DMS114 treated with DMSO at 0.1 percent for 48 hours (cell line): ENCODE measurements around the gene FAM135A.
"Not testable (repeated sequence)": the region's sequence is repeated elsewhere in the genome, so short reads cannot be mapped to it uniquely, and the experiment has no call there.

Experiments
- DNase-seq: peaks from one replicate; lab custom pipeline; 2025; ENCODE audit not compliant: unreplicated experiment; lab: John Stamatoyannopoulos, UW

FAM135A gene

GRCh38 chr6:70537266-70537665 lies 124.0 kb downstream of the FAM135A start:
- no peak for DNase-seq

- DNase-seq, result no peak
Observed at GRCh38 chr6:70538376-70538775, 125.1 kb downstream of the FAM135A start.

- peak; percentile 38 for DNase-seq
Observed at GRCh38 chr6:70547313-70547712, 134.0 kb downstream of the FAM135A start.

- no peak for DNase-seq
Observed at GRCh38 chr6:70547905-70548304, 134.6 kb downstream of the FAM135A start.

- DNase-seq, result no peak
Observed at GRCh38 chr6:70549327-70549726, 136.0 kb downstream of the FAM135A start.

- DNase-seq, result no peak
Observed at GRCh38 chr6:70551566-70551965, 138.3 kb downstream of the FAM135A start.

GRCh38 chr6:70552286-70552940 lies 139.1 kb downstream of the FAM135A start:
- not testable (repeated sequence) for DNase-seq

GRCh38 chr6:70552974-70553373 lies 139.7 kb downstream of the FAM135A start:
- no peak for DNase-seq

GRCh38 chr6:70557998-70558397 lies 144.7 kb downstream of the FAM135A start:
- DNase-seq, result no peak

GRCh38 chr6:70562401-70562800 lies 149.1 kb downstream of the FAM135A start:
- not testable (repeated sequence) for DNase-seq

- no peak for DNase-seq
Observed at GRCh38 chr6:70563530-70563929, 150.2 kb downstream of the FAM135A start.

- peak; percentile 70 for DNase-seq
Observed at GRCh38 chr6:70566751-70567382, 153.6 kb downstream of the FAM135A start, which contains the start of gene SDHAF4. TSS of gene SDHAF4 (plus strand) at chr6:70566930. CDS start at chr6:70566941, 11 bp downstream.

GRCh38 chr6:70574643-70575042 lies 161.3 kb downstream of the FAM135A start:
- DNase-seq, result no peak

- no peak for DNase-seq
Observed at GRCh38 chr6:70575899-70576495, 162.7 kb downstream of the FAM135A start.

GRCh38 chr6:70586114-70586513 lies 172.8 kb downstream of the FAM135A start:
- no peak for DNase-seq

GRCh38 chr6:70590400-70590799 lies 177.1 kb downstream of the FAM135A start:
- DNase-seq, result no peak

GRCh38 chr6:70592391-70593117 lies 179.2 kb downstream of the FAM135A start:
- DNase-seq, result no peak

- DNase-seq, result no peak
Observed at GRCh38 chr6:70593118-70593486, 179.8 kb downstream of the FAM135A start.

GRCh38 chr6:70599187-70599586 lies 185.9 kb downstream of the FAM135A start:
- no peak for DNase-seq

GRCh38 chr6:70601014-70601413 lies 187.7 kb downstream of the FAM135A start:
- DNase-seq, result no peak

- DNase-seq, result no peak
Observed at GRCh38 chr6:70604254-70604653, 190.9 kb downstream of the FAM135A start.

GRCh38 chr6:70607371-70607770 lies 194.1 kb downstream of the FAM135A start:
- not testable (repeated sequence) for DNase-seq
